Endothelial cell of umbilical vein (primary cell): ENCODE data around the gene TFF3. TPM values are rescaled to one million over a fixed set of nuclear protein-coding genes. Genes with fewer than 3 reads are reported as not detected.

Source experiments
- Bru-seq: library from RNA; stranded (reverse); fragments of 400-500 nt; gene quantifications from one replicate; lab custom pipeline; 2021; lab: Mats Ljungman, UMichigan
- BruChase-seq, 2 experiments: library from RNA; stranded (reverse); fragments of 400-500 nt; gene quantifications; one replicate each; lab custom pipeline; 2021; lab: Mats Ljungman, UMichigan
- BruUV-seq: library from RNA; stranded (reverse); fragments of 400-500 nt; replicated peaks from 2 replicates; lab custom pipeline; 2021; lab: Mats Ljungman, UMichigan
- CTCF ChIA-PET: fragments of 300-600, 350-600 bp; sonication (Branson Sonifier 250); formaldehyde crosslinking; loops from one replicate; lab custom pipeline; 2021; ENCODE audit warnings: antibody characterized with exemption, inconsistent platforms; lab: Charles Lee
- POLR2A ChIA-PET: fragments of 300-600, 350-600 bp; sonication (Branson Sonifier 250); formaldehyde crosslinking; loops from one replicate; lab custom pipeline; 2021; ENCODE audit warnings: antibody characterized with exemption, inconsistent platforms; lab: Charles Lee
- DNase-seq: peaks from one replicate; pipeline ENCODE4 v3.0.0-alpha.2; 2011; ENCODE audit warnings: low read depth, low spot score
- FAIRE-seq: peaks from 2 replicates; lab custom pipeline; 2011; peaks lifted over from hg19 to GRCh38; lab: Jason Lieb, UNC
- H2AFZ ChIP-seq: 2 replicates; pipeline ENCODE4 v1.6.0; 2012; ENCODE audit warnings: low read depth, low read length, control low read depth, inconsistent platforms
- H3K27ac ChIP-seq: 2 replicates; pipeline ENCODE4 v1.5.1; 2011; ENCODE audit warnings: low read depth, mild to moderate bottlenecking, control low read depth, low read length, moderate library complexity; ENCODE audit not compliant: insufficient read depth
- H3K27me3 ChIP-seq, 2 experiments: 2 replicates each; pipeline versions ENCODE4 v1.6.0 to v1.6.1; 2011; ENCODE audit warnings: low read length in 2 of 2, mixed read lengths in 1 of 2; ENCODE audit not compliant: control insufficient read depth in 2 of 2, insufficient read depth in 2 of 2
- H3K36me3 ChIP-seq, 2 experiments: 2 replicates in 1 of 2; 3 replicates in 1 of 2; pipeline ENCODE4 v1.5.1; 2011; ENCODE audit warnings: low read length in 2 of 2, mild to moderate bottlenecking in 1 of 2, moderate library complexity in 1 of 2; ENCODE audit not compliant: control insufficient read depth in 2 of 2, insufficient read depth in 2 of 2; ENCODE audit errors: extremely low read depth in 1 of 2
- H3K4me1 ChIP-seq: 3 replicates; pipeline ENCODE4 v1.5.1; 2011; ENCODE audit warnings: mild to moderate bottlenecking, low read length; ENCODE audit not compliant: control insufficient read depth, insufficient read depth; ENCODE audit errors: extremely low read depth
- H3K4me2 ChIP-seq: 2 replicates; pipeline ENCODE4 v1.6.1; 2011; ENCODE audit warnings: low read length, control low read depth, mixed read lengths; ENCODE audit not compliant: insufficient read depth
- H3K4me3 ChIP-seq, 3 experiments: fragments of 200-600 bp in 1 of 3; sonication (generic), shearing (Covaris generic) in 1 of 3; replicated peaks in 1 of 3; 2 replicates each; pipeline ENCODE4 v1.5.1; 2011 to 2016; ENCODE audit warnings: control low read depth in 3 of 3, low read length in 3 of 3, mild to moderate bottlenecking in 2 of 3, inconsistent platforms in 1 of 3, low read depth in 1 of 3, moderate library complexity in 1 of 3; ENCODE audit not compliant: insufficient read depth in 1 of 3
- H3K79me2 ChIP-seq: 2 replicates; pipeline ENCODE4 v1.6.0; 2012; ENCODE audit warnings: low read length, inconsistent platforms; ENCODE audit not compliant: control insufficient read depth, insufficient read depth
- H3K9ac ChIP-seq: replicated peaks from 2 replicates; pipeline ENCODE3; 2011; ENCODE audit warnings: low read length, control low read depth; ENCODE audit not compliant: insufficient read depth; ENCODE audit errors: extremely low read depth
- H3K9me1 ChIP-seq: replicated peaks from 3 replicates; pipeline ENCODE4 v1.6.0; 2011; ENCODE audit warnings: mild to moderate bottlenecking, low read length; ENCODE audit not compliant: control insufficient read depth, insufficient read depth; ENCODE audit errors: extremely low read depth
- H3K9me3 ChIP-seq: replicated peaks from 2 replicates; pipeline ENCODE4 v1.5.1; 2012; ENCODE audit warnings: low read length, inconsistent platforms; ENCODE audit not compliant: control insufficient read depth, insufficient read depth
- H4K20me1 ChIP-seq: replicated peaks from 2 replicates; pipeline ENCODE3; 2011; ENCODE audit warnings: mild to moderate bottlenecking, low read length; ENCODE audit not compliant: control insufficient read depth, insufficient read depth; ENCODE audit errors: extremely low read depth
- CTCF ChIP-seq, 2 donors: IDR thresholded peaks; 1 replicate in 1 of 2; 2 replicates in 1 of 2; pipeline ENCODE4 v1.5.1; 2011; ENCODE audit warnings: low read length in 2 of 2, mild to moderate bottlenecking in 2 of 2, moderate library complexity in 2 of 2, control low read depth in 1 of 2, inconsistent platforms in 1 of 2, low read depth in 1 of 2; ENCODE audit not compliant: insufficient read depth in 1 of 2; ENCODE audit errors: extremely low read depth in 1 of 2
- FOS ChIP-seq: IDR thresholded peaks from 2 replicates; pipeline ENCODE4 v1.6.1; 2011; ENCODE audit warnings: mild to moderate bottlenecking, low read length, moderate library complexity, borderline replicate concordance; ENCODE audit not compliant: insufficient read depth
- GATA2 ChIP-seq: IDR thresholded peaks from 2 replicates; pipeline ENCODE4 v1.7.0; 2011; ENCODE audit warnings: low read depth, mild to moderate bottlenecking, moderate library complexity, mixed read lengths, low read length; ENCODE audit not compliant: insufficient read length, insufficient read depth
- POLR2AphosphoS5 ChIP-seq: IDR thresholded peaks from 2 replicates; pipeline ENCODE4 v1.6.1; 2012; ENCODE audit warnings: low read depth, mild to moderate bottlenecking, control low read depth, low read length, moderate library complexity; ENCODE audit not compliant: insufficient read depth
- dilution Hi-C: fragments of 300-500 bp; cut with MboI; formaldehyde crosslinking; loops from one replicate; pipeline ENCODE4 v1.15.0; 2019; ENCODE audit warnings: low sequenced_read_pairs; ENCODE audit not compliant: extremely low pct_ligation_motif_present
- intact Hi-C: fragments of 100-400 bp; cut with micrococcal nuclease; formaldehyde crosslinking; loops from one replicate; pipeline ENCODE4 v1.10.0; 2022
- long read RNA-seq: library from polyadenylated mRNA; stranded (forward); transcript quantifications from one replicate; pipeline ENCODE4 v2.0.0, GENCODE V29; 2021
- polyA minus RNA-seq, 3 experiments: library from RNA; depleted of rRNA, polyadenylated mRNA; stranded (reverse); fragments of >200 nt; gene quantifications; 1 replicate in 1 of 3; 2 replicates in 2 of 3; pipeline ENCODE4 v1.2.3, GENCODE V29; 2011
- polyA plus RNA-seq, 4 experiments: library from polyadenylated mRNA; depleted of rRNA in 3 of 4; stranded (reverse) in 3 of 4; unstranded in 1 of 4; fragments of >200 nt; gene quantifications; 2 replicates each; pipeline versions ENCODE4 v1.2.1 to v1.2.3, GENCODE V29; 2011 to 2012; ENCODE audit warnings: missing spikeins in 1 of 4
- total RNA-seq: library from RNA; stranded (reverse); gene quantifications from 2 replicates; pipeline ENCODE4 v1.2.3, GENCODE V29; 2021

Gene TFF3
- total RNA-seq (0.93 and 1.9 TPM in 2 replicates), polyA plus RNA-seq (1.8 TPM in 2 replicates), polyA minus RNA-seq (not detected in 2 replicates), Bru-seq, nascent RNA (not detected), BruChase-seq, experiment 1, labeled RNA remaining after a 6-hour chase (percentile 24 among the genes with signal in this experiment), BruChase-seq, experiment 2, labeled RNA remaining after a 2-hour chase (percentile 24 among the genes with signal in this experiment)
- 1.1 and 1.5 TPM in 2 replicates for polyA plus RNA-seq (2011; cell fraction: cytosol; rRNA removed)
- polyA plus RNA-seq (2011; cell fraction: nucleus; rRNA removed): 0.29 and 0.47 TPM in 2 replicates
- 9.0 and 14.8 TPM in 2 replicates for polyA plus RNA-seq (2012)
- polyA minus RNA-seq (2011; cell fraction: cytosol; rRNA and poly(A)+ RNA removed): not detected
- polyA minus RNA-seq (2011; cell fraction: nucleus; rRNA and poly(A)+ RNA removed): not detected in 2 replicates
- long read RNA-seq, transcript TFF3-204 (3 exons, 1,109 nt): major isoform, 6 of 7 reads
- long read RNA-seq, partial matches to known transcripts: 0 of 7 reads
- long read RNA-seq, other reads (novel, unspliced or antisense): 0 of 7 reads

GRCh38 chr21:42315296-42315891, at the start of gene TFF3:
TSS of gene TFF3 (minus strand) at chr21:42315409. CDS start at chr21:42315374, 35 bp downstream.
- no peaks in the 10 kb centered on the region for H3K4me1 ChIP-seq
- H3K27ac ChIP-seq: no peak within 1 kb of the TSS
- H3K9me1 ChIP-seq: no peaks in the 10 kb centered on the region
- DNase-seq: no peak
- ChIA-PET POLR2A (no interaction called here), CTCF (interaction anchor here (1.0 to 1.4 kb wide), 3 partner anchors 14 to 170 kb away, joined by 3 read pairs; no protein-coding TSS in a partner anchor)
- H4K20me1 ChIP-seq: no peaks in the 10 kb centered on the region
- no peak within 1 kb of the TSS for H3K4me3 ChIP-seq
- no TSS peak for BruUV-seq
- dilution Hi-C loops: no loop called here
- H3K36me3 ChIP-seq: no peaks in the 10 kb centered on the region
- intact Hi-C loops: no loop called here
- H3K27me3 ChIP-seq: peaks cover 2 to 6% of the 10 kb centered on the region in 2 experiments
- TF ChIP-seq POLR2AphosphoS5 (no peak), FOS (no peak), GATA2 (no peak), CTCF (IDR thresholded peaks at IDR 0.05; ENCODE audit: extremely low read depth in 1 of 2, insufficient read depth in 1 of 2, low read depth in 1 of 2, low read length in 2 of 2) (no peak)
- FAIRE-seq: no peak
- H3K9ac ChIP-seq: no peak within 1 kb of the TSS
- H3K9me3 ChIP-seq: no peaks in the 10 kb centered on the region
- H3K4me2 ChIP-seq: no peak within 1 kb of the TSS
- peak within 1 kb of the TSS; percentile 16 for H2AFZ ChIP-seq
- H3K79me2 ChIP-seq: no peaks in the 10 kb centered on the region
